MM.1S (cell line): ENCODE data around the gene CIB1.
A peak's percentile ranks its signal among the peaks of the same experiment; 100 is the strongest.

ENCODE experiments used
- DNase-seq: peaks from one replicate; pipeline ENCODE4 v3.0.0-alpha.2; 2015
- H2AFZ ChIP-seq: fragments of 300-600 bp; sonication (generic); 2 replicates; pipeline ENCODE4 v1.6.0; 2016; ENCODE audit warnings: antibody characterized with exemption, low read length
- H3F3A ChIP-seq: fragments of 300-600 bp; sonication (generic); 2 replicates; pipeline ENCODE4 v1.6.1; 2016; ENCODE audit warnings: mild to moderate bottlenecking, antibody characterized with exemption, low read length, moderate library complexity, mixed read lengths; ENCODE audit not compliant: insufficient read depth
- H3K27ac ChIP-seq: fragments of 300-600 bp; sonication (generic); 2 replicates; pipeline ENCODE4 v1.5.1; 2016; ENCODE audit warnings: mild to moderate bottlenecking, low read length
- H3K27me3 ChIP-seq: fragments of 300-600 bp; sonication (generic); replicated peaks from 2 replicates; pipeline ENCODE4 v1.6.0; 2016; ENCODE audit warnings: low read length; ENCODE audit not compliant: insufficient read depth
- H3K36me3 ChIP-seq: fragments of 300-600 bp; sonication (generic); replicated peaks from 2 replicates; pipeline ENCODE4 v1.6.1; 2016; ENCODE audit warnings: mild to moderate bottlenecking, low read length, mixed read lengths; ENCODE audit not compliant: insufficient read depth
- H3K4me1 ChIP-seq: fragments of 300-600 bp; sonication (generic); 2 replicates; pipeline ENCODE4 v1.6.1; 2016; ENCODE audit warnings: low read length, mixed read lengths
- H3K4me2 ChIP-seq: fragments of 300-600 bp; sonication (generic); 2 replicates; pipeline ENCODE4 v1.6.0; 2016; ENCODE audit warnings: low read depth, low read length
- H3K4me3 ChIP-seq: fragments of 300-600 bp; sonication (generic); 2 replicates; pipeline ENCODE4 v1.5.1; 2016; ENCODE audit warnings: low read length, mixed read lengths
- H3K79me2 ChIP-seq: fragments of 300-600 bp; sonication (generic); 2 replicates; pipeline ENCODE4 v1.6.1; 2016; ENCODE audit warnings: mixed run types, low read length, mixed read lengths
- H3K9ac ChIP-seq: fragments of 300-600 bp; sonication (generic); 2 replicates; pipeline ENCODE4 v1.6.1; 2016; ENCODE audit warnings: low read length, mixed read lengths
- H3K9me2 ChIP-seq: fragments of 300-600 bp; sonication (generic); replicated peaks from 2 replicates; pipeline ENCODE4 v1.6.1; 2016; ENCODE audit warnings: mild to moderate bottlenecking, low read length, mixed read lengths; ENCODE audit not compliant: insufficient read depth
- H3K9me3 ChIP-seq: fragments of 300-600 bp; sonication (generic); replicated peaks from 2 replicates; pipeline ENCODE4 v1.6.1; 2016; ENCODE audit warnings: mild to moderate bottlenecking, low read length, mixed read lengths; ENCODE audit not compliant: insufficient read depth
- H4K20me1 ChIP-seq: fragments of 300-600 bp; sonication (generic); 2 replicates; pipeline ENCODE4 v1.6.1; 2016; ENCODE audit warnings: mild to moderate bottlenecking, low read length, moderate library complexity, mixed read lengths; ENCODE audit not compliant: insufficient read depth
- EZH2 ChIP-seq: fragments of 300-600 bp; sonication (generic); optimal IDR thresholded peaks from 2 replicates; pipeline ENCODE3; 2017; ENCODE audit warnings: low read depth, mild to moderate bottlenecking, antibody characterized with exemption, low read length, mixed read lengths
- EZH2phosphoT487 ChIP-seq: fragments of 300-600 bp; sonication (generic); IDR thresholded peaks from 2 replicates; pipeline ENCODE4 v1.6.1; 2018; ENCODE audit warnings: antibody characterized with exemption, low read length
- TF ChIP-seq, protein P1 (sequence below): fragments of 300-600 bp; sonication (generic); IDR thresholded peaks from 2 replicates; pipeline ENCODE4 v1.5.1; 2016; ENCODE audit warnings: antibody characterized with exemption, low read length, mixed read lengths

CIB1 gene

DNA sequence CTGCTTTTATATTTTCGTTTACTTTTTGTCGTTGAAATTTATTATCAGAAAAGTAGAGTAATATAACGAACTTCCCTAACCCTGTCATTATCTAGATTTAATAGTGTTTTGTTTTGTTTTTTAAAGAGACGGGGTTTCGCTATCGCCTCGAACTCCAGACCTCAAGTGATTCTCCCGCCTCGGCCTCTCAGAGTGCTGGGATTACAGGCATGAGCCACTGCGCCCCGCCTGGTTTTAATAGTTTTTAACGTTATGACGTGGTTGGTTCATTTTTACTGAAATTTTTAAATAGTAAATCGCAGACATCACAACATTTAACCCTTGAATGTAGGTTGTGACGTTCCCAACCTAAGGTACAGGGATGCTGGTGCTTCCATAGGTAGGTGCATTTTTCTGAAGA, 32.7 kb upstream of the CIB1 start:
- peak; percentile 21 for DNase-seq
- H3K27ac ChIP-seq, result peak overlapping the region; percentile 81; the same call in 1 of the 2 replicates
- no peaks in the 10 kb centered on the region for H3K9me2 ChIP-seq
- peaks cover 6% of the 10 kb centered on the region; the same call in 1 of the 2 replicates for H4K20me1 ChIP-seq
- TF ChIP-seq EZH2, result no peak
- TF ChIP-seq EZH2phosphoT487, result no peak
- TF ChIP-seq, protein P1, sequence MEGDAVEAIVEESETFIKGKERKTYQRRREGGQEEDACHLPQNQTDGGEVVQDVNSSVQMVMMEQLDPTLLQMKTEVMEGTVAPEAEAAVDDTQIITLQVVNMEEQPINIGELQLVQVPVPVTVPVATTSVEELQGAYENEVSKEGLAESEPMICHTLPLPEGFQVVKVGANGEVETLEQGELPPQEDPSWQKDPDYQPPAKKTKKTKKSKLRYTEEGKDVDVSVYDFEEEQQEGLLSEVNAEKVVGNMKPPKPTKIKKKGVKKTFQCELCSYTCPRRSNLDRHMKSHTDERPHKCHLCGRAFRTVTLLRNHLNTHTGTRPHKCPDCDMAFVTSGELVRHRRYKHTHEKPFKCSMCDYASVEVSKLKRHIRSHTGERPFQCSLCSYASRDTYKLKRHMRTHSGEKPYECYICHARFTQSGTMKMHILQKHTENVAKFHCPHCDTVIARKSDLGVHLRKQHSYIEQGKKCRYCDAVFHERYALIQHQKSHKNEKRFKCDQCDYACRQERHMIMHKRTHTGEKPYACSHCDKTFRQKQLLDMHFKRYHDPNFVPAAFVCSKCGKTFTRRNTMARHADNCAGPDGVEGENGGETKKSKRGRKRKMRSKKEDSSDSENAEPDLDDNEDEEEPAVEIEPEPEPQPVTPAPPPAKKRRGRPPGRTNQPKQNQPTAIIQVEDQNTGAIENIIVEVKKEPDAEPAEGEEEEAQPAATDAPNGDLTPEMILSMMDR, result 0 out of 2 replicates have a peak, but pooled peaks have one; percentile 6
- peak overlapping the region; percentile 90 for H3K9ac ChIP-seq
- no peaks in the 10 kb centered on the region for H3K36me3 ChIP-seq
- no peaks in the 10 kb centered on the region for H3K27me3 ChIP-seq
- peaks cover 14% of the 10 kb centered on the region for H3K4me1 ChIP-seq
- H3K9me3 ChIP-seq, result no peaks in the 10 kb centered on the region
- peak overlapping the region; percentile 88 for H3K4me2 ChIP-seq
- H2AFZ ChIP-seq, result peak overlapping the region; percentile 88; the same call in 1 of the 2 replicates
- peak overlapping the region; percentile 84 for H3K4me3 ChIP-seq
- 0 out of 2 replicates have a peak, but pooled peaks cover 11% of the 10 kb centered on the region for H3F3A ChIP-seq
- peaks cover 61% of the 10 kb centered on the region for H3K79me2 ChIP-seq

- no peaks in the 10 kb centered on the region for H3K27me3 ChIP-seq
- 0 out of 2 replicates have a peak, but pooled peaks cover 11% of the 10 kb centered on the region for H3F3A ChIP-seq
- H3K4me2 ChIP-seq, result peak overlapping the region; percentile 88
- H3K9me2 ChIP-seq, result no peaks in the 10 kb centered on the region
- H3K36me3 ChIP-seq, result no peaks in the 10 kb centered on the region
- peaks cover 57% of the 10 kb centered on the region for H3K79me2 ChIP-seq
- peak overlapping the region; percentile 90 for H3K9ac ChIP-seq
- peak overlapping the region; percentile 84 for H3K4me3 ChIP-seq
- H4K20me1 ChIP-seq, result peaks cover 6% of the 10 kb centered on the region; the same call in 1 of the 2 replicates
- peak overlapping the region; percentile 81 for H3K27ac ChIP-seq
- H3K9me3 ChIP-seq, result no peaks in the 10 kb centered on the region
- peak overlapping the region; percentile 88 for H2AFZ ChIP-seq
- TF ChIP-seq, protein P1, result no peak
- no peak for TF ChIP-seq EZH2phosphoT487
- TF ChIP-seq EZH2, result no peak
- no peak for DNase-seq
- peaks cover 14% of the 10 kb centered on the region for H3K4me1 ChIP-seq
Observed at GRCh38 chr15:90266061-90266431, 32.3 kb upstream of the CIB1 start.

DNA sequence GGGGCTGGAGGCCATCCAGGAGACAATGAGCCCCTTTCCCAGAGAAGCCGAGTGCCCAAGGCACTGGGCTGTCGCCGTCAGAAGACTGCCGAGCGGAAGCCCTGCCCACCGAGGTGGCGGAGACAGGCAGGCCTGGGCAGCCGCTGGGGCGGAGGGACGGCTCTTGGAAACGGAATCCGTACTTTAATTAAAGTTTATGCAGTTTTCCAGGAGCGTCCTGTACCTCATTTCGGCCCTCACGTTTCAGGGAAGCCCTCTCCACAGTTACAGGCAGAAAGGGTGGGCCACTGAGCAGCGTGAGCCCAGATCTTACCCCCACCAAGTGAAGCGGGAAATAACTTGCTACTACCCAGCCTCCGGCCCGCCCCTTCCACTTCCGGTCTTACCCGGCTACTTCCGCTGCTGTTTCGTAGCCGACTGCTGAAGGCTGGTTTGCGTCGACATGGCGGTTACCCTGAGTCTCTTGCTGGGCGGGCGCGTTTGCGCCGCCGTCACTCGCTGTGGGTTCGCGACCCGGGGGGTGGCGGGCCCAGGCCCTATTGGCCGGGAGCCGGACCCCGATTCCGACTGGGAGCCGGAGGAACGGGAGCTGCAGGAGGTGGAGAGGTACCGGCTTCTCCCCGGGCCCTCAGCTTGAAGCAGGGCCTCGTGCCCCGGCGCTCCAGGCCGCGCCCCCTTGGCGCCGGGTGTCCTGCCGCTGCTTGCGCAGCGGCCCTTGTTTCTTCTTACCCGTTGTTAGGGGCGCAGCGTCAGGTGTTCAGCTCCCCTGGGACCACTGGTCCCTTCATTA, 31.7 kb upstream of the CIB1 start, which contains the start of gene NGRN:
TSS of gene NGRN (plus strand) at position 402 of the 790 bp plus-strand sequence. CDS start at position 443, 41 bp downstream.
- Histone ChIP-seq H3K27me3 (no peaks in the 10 kb centered on the region), H3K4me3 (peak within 1 kb of the TSS; percentile 84), H3K36me3 (no peaks in the 10 kb centered on the region), H4K20me1 (peaks cover 6% of the 10 kb centered on the region; the same call in 1 of the 2 replicates), H3K9ac (peak within 1 kb of the TSS; percentile 90), H3K4me1 (peaks cover 14% of the 10 kb centered on the region), H3K9me2 (no peaks in the 10 kb centered on the region), H3K9me3 (no peaks in the 10 kb centered on the region), H3F3A (0 out of 2 replicates have a peak, but pooled peaks cover 11% of the 10 kb centered on the region), H3K4me2 (peak within 1 kb of the TSS; percentile 88), H3K79me2 (peaks cover 51% of the 10 kb centered on the region), H2AFZ (peak within 1 kb of the TSS; percentile 88), H3K27ac (peak within 1 kb of the TSS; percentile 81)
- TF ChIP-seq EZH2phosphoT487 (no peak), EZH2 (no peak)
- TF ChIP-seq, protein P1, result no peak
- DNase-seq, result peak; percentile 95
